LNCaP clone FGC (cell line): Measurements from ENCODE around the gene PRELP.

Experiments used
- DNase-seq: peaks from one replicate; pipeline ENCODE4 v3.0.0-alpha.2; 2011; ENCODE audit warnings: low read depth
- H3K4me3 ChIP-seq: 2 replicates; pipeline ENCODE4 v1.5.1; 2011; ENCODE audit warnings: mild to moderate bottlenecking, low read depth, low read length, control low read depth
- CTCF ChIP-seq: IDR thresholded peaks from 2 replicates; pipeline ENCODE4 v1.5.1; 2012; ENCODE audit warnings: mild to moderate bottlenecking; ENCODE audit not compliant: control insufficient read depth, insufficient read depth; ENCODE audit errors: extremely low read depth

PRELP gene

GRCh38 chr1:203477748-203478147 is 2.1 kb downstream of the PRELP start:
- no peak overlapping the region for H3K4me3 ChIP-seq
- DNase-seq: no peak
- no peak for TF ChIP-seq CTCF

- H3K4me3 ChIP-seq: no peak overlapping the region
- no peak for TF ChIP-seq CTCF
- no peak for DNase-seq
Measured at GRCh38 chr1:203478231-203478630, 2.6 kb downstream of the PRELP start.

- no peak overlapping the region for H3K4me3 ChIP-seq
- no peak for TF ChIP-seq CTCF
- no peak for DNase-seq
Measured at GRCh38 chr1:203478986-203479385, 3.4 kb downstream of the PRELP start.

- H3K4me3 ChIP-seq: no peak overlapping the region
- TF ChIP-seq CTCF: no peak
- DNase-seq: no peak
Measured at GRCh38 chr1:203479646-203480045, 4.0 kb downstream of the PRELP start.

GRCh38 chr1:203480084-203480483 is 4.5 kb downstream of the PRELP start:
- no peak overlapping the region for H3K4me3 ChIP-seq
- no peak for TF ChIP-seq CTCF
- DNase-seq: no peak

GRCh38 chr1:203480525-203481084 is 5.0 kb downstream of the PRELP start:
- no peak for TF ChIP-seq CTCF
- H3K4me3 ChIP-seq: no peak overlapping the region
- DNase-seq: no peak

- H3K4me3 ChIP-seq: no peak overlapping the region
- TF ChIP-seq CTCF: no peak
- no peak for DNase-seq
Measured at GRCh38 chr1:203481196-203481595, 5.6 kb downstream of the PRELP start.
